Muscle of back (tissue), 11 donors: ENCODE results near the gene STRN3. TPM values are rescaled to one million over a fixed set of nuclear protein-coding genes. Genes with fewer than 3 reads are reported as not detected.

ENCODE experiments used
- DNase-seq, 3 donors: peaks; one replicate each; pipeline versions ENCODE4 v3.0.0 to v3.0.0-alpha.2; 2013
- polyA plus RNA-seq, 10 donors: library from polyadenylated mRNA; unstranded; fragments of 120-200 nt; gene quantifications; one replicate each; pipeline ENCODE4 v1.2.1, GENCODE V29; 2013; ENCODE audit not compliant: insufficient read length in 10 of 10

Gene STRN3
- polyA plus RNA-seq, 10 donors, result 37.7 to 58.5 (median 45.2) TPM

GRCh38 chr14:30874999-30875787 lies 151.0 kb downstream of the STRN3 start:
- DNase-seq, result peak in 2 of 3 donors; percentile 3 to 36

DNA sequence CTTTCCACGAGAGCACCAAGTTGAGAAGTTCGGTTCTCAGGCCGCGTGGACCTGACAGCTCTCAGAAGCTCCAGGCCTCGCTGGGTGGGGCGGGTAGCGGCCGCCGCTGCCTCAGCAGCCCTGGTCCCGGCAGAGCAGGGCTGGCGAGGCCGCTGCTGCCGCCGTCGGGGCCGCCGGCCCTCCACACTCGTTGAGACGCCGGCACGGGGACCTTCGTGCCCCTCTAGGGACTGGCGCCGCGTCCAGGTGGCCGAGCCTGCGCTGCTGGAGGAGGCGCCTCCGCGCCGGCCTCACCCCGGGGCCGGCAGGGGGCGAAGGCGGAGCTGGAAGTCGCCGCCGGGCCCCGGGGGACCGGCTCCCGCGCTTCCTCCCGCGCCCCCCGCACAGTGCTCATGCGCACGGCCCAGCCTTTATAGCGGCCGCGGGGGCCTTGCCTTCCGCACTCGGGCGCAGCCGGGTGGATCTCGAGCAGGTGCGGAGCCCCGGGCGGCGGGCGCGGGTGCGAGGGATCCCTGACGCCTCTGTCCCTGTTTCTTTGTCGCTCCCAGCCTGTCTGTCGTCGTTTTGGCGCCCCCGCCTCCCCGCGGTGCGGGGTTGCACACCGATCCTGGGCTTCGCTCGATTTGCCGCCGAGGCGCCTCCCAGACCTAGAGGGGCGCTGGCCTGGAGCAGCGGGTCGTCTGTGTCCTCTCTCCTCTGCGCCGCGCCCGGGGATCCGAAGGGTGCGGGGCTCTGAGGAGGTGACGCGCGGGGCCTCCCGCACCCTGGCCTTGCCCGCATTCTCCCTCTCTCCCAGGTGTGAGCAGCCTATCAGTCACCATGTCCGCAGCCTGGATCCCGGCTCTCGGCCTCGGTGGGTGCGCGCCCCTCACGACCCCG lies 151.8 kb downstream of the STRN3 start, which contains the start of gene COCH:
Gene COCH (plus strand): TSS at position 440 of the 879 bp plus-strand sequence. CDS start 380 bp downstream, at position 820.
- peak; percentile 14 to 74 (median 54) for DNase-seq

DNA sequence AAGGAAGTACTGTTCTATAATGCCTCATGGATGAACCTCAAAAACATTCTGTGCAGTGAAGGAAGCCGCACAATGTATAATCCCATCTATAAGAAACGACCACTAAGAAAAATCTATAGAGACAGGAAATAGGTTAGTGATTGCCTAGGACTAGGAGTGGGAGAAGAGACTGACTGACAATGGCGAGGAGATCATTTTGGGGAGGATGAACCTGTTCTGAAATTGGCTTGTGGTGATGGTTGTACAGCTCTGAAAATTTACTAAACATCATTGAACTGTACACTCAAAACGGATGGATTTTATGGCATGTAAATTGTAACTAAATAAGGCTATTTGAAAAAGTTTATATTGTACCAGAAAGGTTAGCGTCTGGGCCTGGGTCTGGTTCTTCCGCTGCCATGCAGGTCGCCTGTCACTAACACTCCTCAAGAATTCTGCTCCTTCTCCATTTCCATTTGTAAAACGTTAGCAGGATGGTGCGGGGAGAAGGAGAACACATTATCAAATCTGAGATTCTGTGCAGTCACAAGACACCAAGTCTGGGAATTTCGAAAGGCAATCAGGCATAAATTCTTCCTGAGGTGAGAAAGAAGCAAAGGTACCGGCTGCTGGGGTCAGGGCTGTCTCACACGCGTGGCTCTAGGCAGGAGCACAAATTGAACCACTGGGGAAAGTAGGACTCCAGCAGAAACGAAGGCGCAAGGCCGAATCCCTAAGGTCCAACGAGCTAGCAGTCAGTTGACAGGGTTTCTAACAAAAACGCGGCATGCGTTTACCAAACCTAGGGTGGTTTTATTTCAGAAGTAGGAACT lies 152.7 kb downstream of the STRN3 start:
- DNase-seq, result no peak

GRCh38 chr14:30872602-30873001 lies 153.6 kb downstream of the STRN3 start:
- no peak for DNase-seq

DNA sequence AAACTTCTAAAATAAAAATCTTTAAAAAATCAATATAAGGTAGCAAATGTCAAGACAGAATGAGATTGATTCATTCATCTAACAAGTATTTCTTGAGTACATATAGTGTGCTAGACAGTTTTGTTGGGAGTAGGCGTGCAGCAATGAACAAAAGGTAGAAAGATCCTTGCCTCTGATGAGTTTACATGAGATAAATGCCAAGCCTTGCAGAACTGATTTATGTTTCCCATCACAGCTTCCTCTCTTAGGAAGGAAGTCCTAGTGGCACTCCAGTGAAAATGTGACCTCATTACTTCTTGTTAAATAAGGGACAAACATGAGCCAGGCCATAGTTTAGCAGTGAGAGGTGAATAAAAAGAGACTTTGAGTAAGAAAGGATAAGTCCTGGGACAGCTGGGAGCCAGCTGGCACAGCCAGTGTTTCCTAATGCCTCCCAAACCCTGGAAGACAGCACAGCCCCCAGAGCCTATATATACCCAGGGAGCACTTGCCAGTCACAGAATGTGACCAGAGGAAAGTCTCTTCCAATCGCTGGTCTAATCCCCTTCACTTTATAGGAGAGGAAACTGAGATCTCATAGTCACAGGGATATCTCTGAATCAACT lies 156.5 kb downstream of the STRN3 start:
- peak; percentile 6 to 23 (median 14) for DNase-seq

- DNase-seq, result no peak
These were observed 157.4 kb downstream of the STRN3 start for GRCh38 chr14:30868736-30869135.

GRCh38 chr14:30864934-30865333 lies 161.2 kb downstream of the STRN3 start:
- DNase-seq, result no peak

DNA sequence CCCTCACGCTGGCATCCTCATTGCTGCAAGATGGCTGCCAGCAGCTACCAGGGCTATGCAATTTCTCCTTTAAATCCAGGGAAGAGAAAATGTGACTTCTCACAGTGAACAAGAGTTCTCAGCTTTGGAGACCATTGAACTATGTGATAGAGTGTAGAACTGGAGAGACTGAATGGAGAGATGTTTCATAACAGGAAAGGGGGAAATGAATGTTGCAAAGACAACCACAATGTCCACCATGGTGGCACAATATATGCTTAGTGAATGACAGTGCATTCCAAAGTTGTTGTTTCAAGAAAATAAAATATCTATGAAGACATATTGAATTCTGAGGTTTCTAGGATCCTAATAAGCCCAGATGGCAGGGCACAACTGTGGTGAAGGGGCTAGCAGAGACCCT lies 165.0 kb downstream of the STRN3 start:
- DNase-seq, result no peak

GRCh38 chr14:30855345-30856037 lies 170.7 kb downstream of the STRN3 start:
- no peak for DNase-seq

DNA sequence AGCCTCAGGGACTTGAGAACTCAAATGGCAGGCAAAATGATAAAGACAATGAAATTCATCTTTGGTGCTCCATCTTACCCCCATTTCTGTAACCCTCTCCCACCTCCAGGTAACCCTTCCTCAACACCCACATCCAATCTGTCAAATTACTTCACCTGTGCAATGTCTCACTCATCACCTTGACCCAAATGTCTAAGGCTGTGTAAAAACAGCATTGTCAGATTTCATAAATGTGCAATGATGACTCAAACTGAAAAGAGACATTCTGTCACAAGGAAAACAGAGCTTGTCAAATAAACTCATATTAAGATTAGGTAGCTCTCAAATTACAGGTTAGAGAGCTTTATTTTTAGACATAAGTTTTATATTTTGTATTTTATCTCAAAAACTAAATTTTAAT lies 171.7 kb downstream of the STRN3 start:
- DNase-seq, result no peak

DNA sequence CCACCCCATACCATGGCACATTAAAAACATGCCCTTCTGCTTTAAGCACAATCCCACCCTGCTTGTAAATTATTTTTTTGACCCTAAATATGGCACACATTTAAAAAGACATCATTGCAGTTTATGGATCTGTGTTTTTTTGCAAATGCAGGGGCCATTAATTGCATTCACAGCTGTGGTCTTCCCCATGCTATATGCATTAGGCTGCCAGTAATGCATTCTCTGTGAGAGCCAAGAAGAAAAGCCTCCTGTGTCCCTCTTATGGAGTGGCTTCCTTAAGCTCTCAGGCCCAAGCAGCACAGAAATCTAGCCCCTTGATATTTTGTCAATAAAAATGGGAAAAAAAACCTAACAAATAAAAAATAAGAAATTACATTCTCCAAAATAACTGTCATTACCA lies 172.2 kb downstream of the STRN3 start:
- DNase-seq, result peak in 2 of 3 donors; percentile 14 to 61

DNA sequence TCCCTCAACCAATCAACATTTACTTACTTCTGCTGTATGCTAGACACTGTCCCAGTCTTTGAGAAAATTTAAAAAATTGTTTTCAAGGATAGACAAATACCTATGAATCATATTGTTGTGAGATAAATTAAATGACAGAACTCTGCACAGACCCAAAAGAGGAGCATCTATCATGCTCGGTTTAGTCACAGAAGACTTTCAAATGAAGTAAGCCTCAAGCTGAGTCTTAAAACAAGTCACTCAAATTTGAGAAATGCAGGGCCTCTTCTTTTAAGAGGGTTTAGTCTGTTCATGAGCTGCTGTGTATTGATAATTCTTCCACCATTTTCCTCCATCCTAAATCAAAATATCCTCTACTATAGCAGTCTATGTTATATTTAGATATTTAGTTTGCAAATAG lies 176.2 kb downstream of the STRN3 start:
- DNase-seq, result no peak

DNA sequence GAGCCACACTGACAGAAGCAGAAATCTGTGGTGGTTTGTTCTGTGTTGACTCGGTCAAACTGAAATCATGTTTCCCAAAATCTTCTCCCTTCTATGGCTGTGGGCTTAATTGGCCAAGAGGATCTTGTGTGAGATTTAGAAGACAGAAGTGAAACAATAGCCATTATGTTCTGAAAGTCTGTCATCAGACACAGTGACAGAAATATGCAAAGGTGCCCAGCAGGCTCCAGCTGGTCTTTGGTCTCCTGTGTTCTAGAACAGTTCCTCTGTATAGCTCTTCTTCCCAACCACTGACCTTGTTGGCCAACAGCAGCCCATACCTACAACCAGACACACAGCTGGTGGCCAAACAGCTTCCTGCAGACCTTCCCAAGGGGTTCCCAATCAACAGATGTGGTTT lies 176.8 kb downstream of the STRN3 start:
- DNase-seq, result no peak

GRCh38 chr14:30848449-30849240 lies 177.5 kb downstream of the STRN3 start:
- no peak for DNase-seq

Other genes starting within 250 kb of the STRN3 start
- 1 to 10 TPM; 5.2 to 8.3 (median 7.1) TPM for gene COCH, start 151.8 kb downstream of the STRN3 start, polyA plus RNA-seq
- gene AP4S1, start 730 bp downstream of the STRN3 start, polyA plus RNA-seq, result 10 to 100 TPM; 12.7 to 17.9 (median 14.2) TPM
- gene HECTD1, start 181.4 kb upstream of the STRN3 start, polyA plus RNA-seq, result 100 to 1,000 TPM in 9 of 10 donors, 10 to 100 TPM in 1; 96.9 to 136 (median 115) TPM